ENCODE results near the gene DNAJC18.

DNAJC18 gene

GRCh38 chr5:139426203-139426885 is 13.0 kb downstream of the DNAJC18 start:
- in situ Hi-C loops (cut with HindIII; ENCODE audit: low sequenced_read_pairs), result no loop called here
- no peak for DNase-seq (ENCODE audit: low read depth)
- TF ChIP-seq CTCF (IDR thresholded peaks at IDR 0.05; ENCODE audit: low read depth, low read length, missing control alignments), result no peak
- no peak overlapping the region for H3K4me3 ChIP-seq (ENCODE audit: low read depth, low read length)

GRCh38 chr5:139425497-139425896 is 13.8 kb downstream of the DNAJC18 start:
- no peak overlapping the region for H3K4me3 ChIP-seq (ENCODE audit: low read depth, low read length)
- no peak for DNase-seq (ENCODE audit: low read depth)
- in situ Hi-C loops (cut with HindIII; ENCODE audit: low sequenced_read_pairs), result no loop called here
- TF ChIP-seq CTCF (IDR thresholded peaks at IDR 0.05; ENCODE audit: low read depth, low read length, missing control alignments), result no peak

- in situ Hi-C loops (cut with HindIII; ENCODE audit: low sequenced_read_pairs), result no loop called here
- H3K4me3 ChIP-seq (ENCODE audit: low read depth, low read length), result no peak overlapping the region
- peak; percentile 83 for TF ChIP-seq CTCF (IDR thresholded peaks at IDR 0.05; ENCODE audit: low read depth, low read length, missing control alignments)
- peak; percentile 70 for DNase-seq (ENCODE audit: low read depth)
These were observed 16.9 kb downstream of the DNAJC18 start for GRCh38 chr5:139422307-139422893.

- no peak for DNase-seq (ENCODE audit: low read depth)
- in situ Hi-C loops (cut with HindIII; ENCODE audit: low sequenced_read_pairs), result loop anchor here (10.0 kb wide), 1 partner anchor 105 kb away; no protein-coding TSS in a partner anchor
- TF ChIP-seq CTCF (IDR thresholded peaks at IDR 0.05; ENCODE audit: low read depth, low read length, missing control alignments), result no peak
- no peak overlapping the region for H3K4me3 ChIP-seq (ENCODE audit: low read depth, low read length)
These were observed 19.8 kb downstream of the DNAJC18 start for GRCh38 chr5:139419226-139420192.

- no peak for TF ChIP-seq CTCF (IDR thresholded peaks at IDR 0.05; ENCODE audit: low read depth, low read length, missing control alignments)
- in situ Hi-C loops (cut with HindIII; ENCODE audit: low sequenced_read_pairs), result loop anchor here (10.0 kb wide), 1 partner anchor 106 kb away; no protein-coding TSS in a partner anchor
- no peak overlapping the region for H3K4me3 ChIP-seq (ENCODE audit: low read depth, low read length)
- no peak for DNase-seq (ENCODE audit: low read depth)
These were observed 20.5 kb downstream of the DNAJC18 start for GRCh38 chr5:139418793-139419192.

- DNase-seq (ENCODE audit: low read depth), result no peak
- in situ Hi-C loops (cut with HindIII; ENCODE audit: low sequenced_read_pairs), result loop anchor here (10.0 kb wide), 1 partner anchor 108 kb away; no protein-coding TSS in a partner anchor
- TF ChIP-seq CTCF (IDR thresholded peaks at IDR 0.05; ENCODE audit: low read depth, low read length, missing control alignments), result no peak
- no peak overlapping the region for H3K4me3 ChIP-seq (ENCODE audit: low read depth, low read length)
These were observed 22.1 kb downstream of the DNAJC18 start for GRCh38 chr5:139417214-139417613.
